Activated naive CD4-positive, alpha-beta T cell treated with anti-CD3 and anti-CD28 coated beads, Interleukin-2, amount 50 U/mL, for 72 hours (primary cell): Measurements from ENCODE around the gene MAPK8IP2. TPM values are rescaled to one million over a fixed set of nuclear protein-coding genes. Genes with fewer than 3 reads are reported as not detected.
"Not testable (repeated sequence)": the region's sequence is repeated elsewhere in the genome, so short reads cannot be mapped to it uniquely, and the experiment has no call there.

Source experiments
- ATAC-seq, 2 donors: fragments of 150-1000 bp; cut with Tn5 transposase; 2 replicates each; pipeline ENCODE4 v1.10.0; 2021; ENCODE audit warnings: mild to moderate bottlenecking in 2 of 2, moderate library complexity in 2 of 2
- DNase-seq, 2 donors: peaks; one replicate each; pipeline ENCODE4 v3.0.0; 2021 to 2022; ENCODE audit warnings: low spot score in 2 of 2
- H3K27ac Mint-ChIP-seq, 2 donors: one replicate each; pipeline ENCODE4 v1.8.0; 2022; ENCODE audit warnings: mild to moderate bottlenecking in 2 of 2, mixed read lengths in 2 of 2
- H3K36me3 Mint-ChIP-seq, 2 donors: one replicate each; pipeline ENCODE4 v1.8.0; 2022; ENCODE audit warnings: mixed read lengths in 2 of 2
- H3K9me3 Mint-ChIP-seq, 2 donors: one replicate each; pipeline ENCODE4 v1.8.0; 2022; ENCODE audit warnings: mixed read lengths in 2 of 2
- total RNA-seq, 2 donors: library from RNA; stranded (reverse); gene quantifications; one replicate each; pipeline ENCODE4 v1.2.3, GENCODE V29; 2022

The MAPK8IP2 gene
- total RNA-seq, 2 donors from 2014 or later, result 0.27 to 0.54 TPM

DNA sequence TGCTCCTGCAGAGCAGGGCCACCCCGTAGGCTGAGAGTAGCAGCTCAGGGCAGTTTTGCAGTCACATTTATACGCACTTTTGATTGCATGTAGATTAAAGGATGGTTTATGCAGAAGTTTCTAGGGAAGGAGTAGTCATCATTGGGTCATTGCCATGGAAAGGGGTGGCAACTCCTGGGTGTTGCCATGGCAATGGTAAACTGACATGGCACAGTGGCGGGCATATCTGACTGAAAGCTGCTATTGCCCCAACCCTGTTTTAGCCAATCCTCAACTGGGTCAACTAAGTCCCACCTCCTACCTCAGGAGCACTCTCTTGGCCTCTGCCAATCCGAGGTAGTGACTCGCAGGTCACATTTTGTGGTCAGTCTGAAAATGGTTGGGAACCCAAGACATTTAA is 29.8 kb downstream of the MAPK8IP2 start:
- Mint-ChIP-seq H3K9me3 (no peaks in the 10 kb centered on the region), H3K36me3 (peaks cover 4 to 10% of the 10 kb centered on the region in 2 donors), H3K27ac (no peak overlapping the region)
- DNase-seq (no peak), ATAC-seq (no peak)

GRCh38 chr22:50633086-50633485 is 32.5 kb downstream of the MAPK8IP2 start:
- Mint-ChIP-seq H3K36me3 (peaks cover 4 to 9% of the 10 kb centered on the region in 2 donors), H3K9me3 (no peaks in the 10 kb centered on the region), H3K27ac (no peak overlapping the region)
- DNase-seq (no peak), ATAC-seq (no peak)

GRCh38 chr22:50633771-50634170 is 33.2 kb downstream of the MAPK8IP2 start:
- Mint-ChIP-seq H3K36me3 (peaks cover 0 to 2% of the 10 kb centered on the region in 2 donors), H3K27ac (no peak overlapping the region), H3K9me3 (no peaks in the 10 kb centered on the region)

DNA sequence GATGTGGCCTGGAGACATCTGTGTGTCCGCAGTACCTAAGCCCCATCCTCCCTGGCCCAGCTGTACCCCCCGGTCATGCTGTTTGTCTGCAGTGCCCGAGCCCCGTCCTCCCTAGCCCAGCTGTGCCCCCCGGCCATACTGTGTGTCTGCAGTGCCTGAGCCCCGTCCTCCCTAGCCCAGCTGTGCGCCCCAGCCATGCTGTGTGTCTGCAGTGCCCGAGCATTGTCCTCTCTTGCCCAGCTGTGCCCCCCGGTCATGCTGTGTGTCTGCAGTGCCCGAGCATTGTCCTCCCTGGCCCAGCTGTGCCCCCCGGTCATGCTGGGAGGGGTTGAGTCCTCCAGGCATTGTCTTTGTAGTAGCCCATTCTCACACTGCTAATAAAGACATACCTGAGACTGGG is 35.0 kb downstream of the MAPK8IP2 start:
- ATAC-seq (no peak), DNase-seq (no peak)
- Mint-ChIP-seq H3K9me3 (no peaks in the 10 kb centered on the region), H3K36me3 (no peaks in the 10 kb centered on the region), H3K27ac (peak overlapping the region in 1 of 2 donors; percentile 62)

More at GRCh38 chr22:50633771-50634170, 33.2 kb downstream of the MAPK8IP2 start:
- ATAC-seq (no peak), DNase-seq (no peak)

DNA sequence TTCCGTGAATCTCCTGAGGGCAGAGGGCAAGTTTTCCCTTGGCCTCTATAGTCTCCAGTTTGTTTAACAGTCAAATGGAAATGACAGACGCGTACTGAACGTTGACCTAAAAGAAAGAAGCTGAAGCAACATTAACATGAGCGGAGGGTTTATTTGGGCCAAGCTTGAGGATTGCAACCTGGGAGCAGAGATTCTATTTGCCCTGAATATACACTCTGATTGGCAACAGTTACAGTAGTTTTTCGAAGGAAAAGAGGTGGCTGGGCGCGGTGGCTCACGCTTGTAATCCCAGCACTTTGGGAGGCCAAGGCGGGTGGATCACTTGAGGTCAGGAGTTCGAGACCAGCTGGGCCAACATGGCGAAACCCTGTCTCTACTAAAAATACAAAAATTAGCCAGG is 39.7 kb downstream of the MAPK8IP2 start:
- H3K27ac Mint-ChIP-seq, H3K36me3 Mint-ChIP-seq, ATAC-seq, DNase-seq, H3K9me3 Mint-ChIP-seq: not testable (repeated sequence)

DNA sequence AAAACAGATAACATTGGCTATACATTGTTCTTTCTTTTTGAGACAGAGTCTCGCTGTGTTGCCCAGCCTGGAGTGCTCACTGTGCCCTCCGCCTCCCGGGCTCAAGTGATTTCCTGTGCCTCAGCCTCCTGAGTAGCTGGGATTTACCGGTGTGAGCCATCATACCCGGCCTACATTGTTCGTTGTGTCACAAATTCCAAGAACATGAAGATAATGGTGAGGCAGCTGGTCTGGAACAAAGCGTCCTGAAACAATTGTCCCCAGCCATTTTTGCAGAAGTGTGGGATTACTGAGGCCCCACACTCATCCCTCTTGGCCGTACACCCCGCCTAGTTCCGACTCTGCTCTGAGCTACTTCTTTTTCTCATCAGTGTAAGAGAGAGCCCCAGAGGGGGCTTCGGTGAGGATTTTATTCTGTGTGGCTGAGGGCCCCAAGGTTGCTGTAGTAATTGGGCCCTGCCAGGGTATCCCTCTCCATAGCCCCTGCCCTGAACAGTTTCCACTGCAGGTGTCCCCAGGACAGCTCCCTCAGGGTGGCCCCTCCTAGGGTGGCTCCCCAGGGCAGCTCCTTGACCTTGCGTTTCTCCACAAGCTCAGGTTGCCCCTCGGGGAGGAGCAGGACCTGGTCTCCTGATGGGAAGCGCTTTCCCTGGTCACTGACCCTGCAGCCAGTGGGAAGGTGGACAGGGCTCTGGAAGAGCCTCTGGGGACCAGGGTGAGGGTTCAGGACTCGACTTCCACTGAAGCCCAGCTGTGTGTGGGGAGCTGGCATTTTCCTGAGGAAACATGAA is 40.5 kb downstream of the MAPK8IP2 start:
- Mint-ChIP-seq H3K27ac (no peak overlapping the region), H3K9me3 (no peaks in the 10 kb centered on the region), H3K36me3 (no peaks in the 10 kb centered on the region)
- ATAC-seq (no peak), DNase-seq (no peak)

DNA sequence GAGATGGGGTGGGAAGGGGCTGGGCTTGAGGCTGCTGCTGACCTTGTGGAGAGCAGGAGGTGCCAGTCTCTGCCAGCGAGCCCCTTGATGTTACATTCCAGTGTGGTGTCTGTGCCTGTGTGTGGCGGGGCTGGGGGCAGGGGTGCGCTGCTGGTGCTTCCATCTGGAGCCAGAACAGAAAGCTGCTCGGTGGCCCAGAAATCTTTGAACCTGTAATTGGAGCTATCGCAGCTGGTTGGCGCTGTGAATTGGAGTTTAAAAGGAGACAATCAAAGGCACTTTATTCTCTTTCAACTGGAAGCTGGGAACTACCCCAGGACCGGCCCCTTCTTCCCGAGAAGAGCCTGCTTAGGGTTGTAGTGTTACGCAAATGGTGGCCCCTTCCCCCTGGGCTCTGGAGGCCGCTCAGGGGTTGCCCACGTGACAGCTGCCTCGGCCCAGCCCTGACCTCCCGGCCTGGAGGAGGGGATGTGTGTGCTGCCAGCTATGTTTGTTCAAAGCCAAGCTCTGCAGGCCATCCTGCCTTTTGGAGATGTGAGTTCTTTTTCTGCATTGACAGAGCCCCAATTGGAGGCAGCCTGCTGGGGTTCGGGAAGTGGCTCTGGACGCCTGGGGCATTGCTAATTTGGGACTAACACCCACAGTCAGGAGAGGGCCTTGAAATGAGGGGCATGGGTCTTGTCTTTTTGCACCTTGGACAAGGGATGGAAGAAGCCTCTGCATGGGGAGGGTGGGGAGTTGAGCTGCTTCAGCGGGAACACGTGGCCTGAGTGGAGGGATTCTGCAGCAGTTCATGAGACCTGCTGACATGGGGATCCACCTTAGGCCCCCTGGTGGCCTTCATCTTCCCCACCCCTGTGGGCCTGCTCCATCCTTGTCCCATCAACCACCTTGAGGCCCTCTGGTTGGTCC is 41.4 kb downstream of the MAPK8IP2 start:
- H3K27ac Mint-ChIP-seq, result no peak overlapping the region

GRCh38 chr22:50643021-50643820 is 42.6 kb downstream of the MAPK8IP2 start:
- H3K36me3 Mint-ChIP-seq, H3K27ac Mint-ChIP-seq, H3K9me3 Mint-ChIP-seq, DNase-seq, ATAC-seq: not testable (repeated sequence)

More for the DNA sequence above, 41.4 kb downstream of the MAPK8IP2 start:
- DNase-seq (no peak), ATAC-seq (no peak)
- H3K36me3 Mint-ChIP-seq, result no peaks in the 10 kb centered on the region
- H3K9me3 Mint-ChIP-seq, result no peaks in the 10 kb centered on the region

DNA sequence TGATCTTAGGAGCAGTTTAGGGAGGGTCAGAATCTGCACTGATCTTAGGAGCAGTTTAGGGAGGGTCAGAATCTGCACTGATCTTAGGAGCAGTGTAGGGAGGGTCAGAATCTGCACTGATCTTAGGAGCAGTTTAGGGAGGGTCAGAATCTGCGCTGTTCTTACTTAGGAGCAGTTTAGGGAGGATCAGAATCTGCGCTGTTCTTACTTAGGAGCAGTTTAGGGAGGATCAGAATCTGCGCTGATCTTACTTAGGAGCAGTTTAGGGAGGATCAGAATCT is 43.2 kb downstream of the MAPK8IP2 start:
- H3K9me3 Mint-ChIP-seq, DNase-seq, ATAC-seq, H3K36me3 Mint-ChIP-seq, H3K27ac Mint-ChIP-seq: not testable (repeated sequence)

DNA sequence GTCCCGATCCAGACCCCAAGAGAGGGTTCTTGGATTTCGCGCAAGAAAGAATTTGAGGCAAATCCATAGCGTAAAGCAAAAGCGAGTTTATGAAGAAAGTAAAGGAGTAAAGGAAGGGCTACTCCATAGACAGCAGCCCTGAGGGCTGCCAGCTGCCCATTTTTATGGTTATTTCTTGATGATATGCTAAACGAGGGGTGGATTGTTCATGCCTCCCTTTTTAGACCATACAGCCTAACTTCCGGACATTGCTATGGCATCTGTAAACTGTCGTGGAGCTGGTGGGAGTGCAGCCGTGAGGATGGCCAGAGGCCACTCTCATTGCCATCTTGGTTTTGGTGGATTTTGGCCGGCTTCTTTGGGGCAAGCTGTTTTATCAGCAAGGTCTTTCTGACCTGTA is 52.7 kb downstream of the MAPK8IP2 start:
- ATAC-seq (no peak), DNase-seq (no peak)
- no peaks in the 10 kb centered on the region for H3K36me3 Mint-ChIP-seq
- no peak overlapping the region for H3K27ac Mint-ChIP-seq
- peaks cover 0 to 4% of the 10 kb centered on the region in 2 donors for H3K9me3 Mint-ChIP-seq

- H3K36me3 Mint-ChIP-seq, ATAC-seq, H3K9me3 Mint-ChIP-seq, DNase-seq, H3K27ac Mint-ChIP-seq: not testable (repeated sequence)
Measured at GRCh38 chr22:50654664-50655063, 54.1 kb downstream of the MAPK8IP2 start.

- DNase-seq, result no peak
- Mint-ChIP-seq H3K36me3 (no peaks in the 10 kb centered on the region), H3K27ac (no peak overlapping the region), H3K9me3 (no peaks in the 10 kb centered on the region)
- no peak for ATAC-seq
Measured at GRCh38 chr22:50656122-50657070, 55.8 kb downstream of the MAPK8IP2 start.

DNA sequence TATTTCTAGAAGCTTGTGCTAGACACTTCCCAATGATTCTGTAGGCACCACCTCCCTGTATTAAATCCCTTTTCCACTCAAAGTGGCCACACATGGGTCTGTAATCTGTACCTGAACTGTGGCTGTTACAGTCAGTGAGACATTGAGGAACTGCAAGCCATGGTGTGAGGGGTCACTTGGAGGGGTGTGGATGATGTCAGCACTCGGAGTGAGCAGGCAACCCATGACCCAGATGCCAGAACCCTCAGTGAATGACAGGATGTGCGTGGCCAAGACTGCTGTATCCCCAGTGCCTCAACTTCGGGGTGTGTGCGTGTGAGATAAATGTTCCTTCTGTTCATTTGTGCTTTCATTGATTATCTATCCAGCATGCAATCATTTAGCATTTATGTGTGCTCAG is 57.3 kb downstream of the MAPK8IP2 start:
- H3K27ac Mint-ChIP-seq, result peak overlapping the region in 1 of 2 donors; percentile 50
- DNase-seq, result no peak
- no peaks in the 10 kb centered on the region for H3K36me3 Mint-ChIP-seq
- no peak for ATAC-seq
- no peaks in the 10 kb centered on the region for H3K9me3 Mint-ChIP-seq

DNA sequence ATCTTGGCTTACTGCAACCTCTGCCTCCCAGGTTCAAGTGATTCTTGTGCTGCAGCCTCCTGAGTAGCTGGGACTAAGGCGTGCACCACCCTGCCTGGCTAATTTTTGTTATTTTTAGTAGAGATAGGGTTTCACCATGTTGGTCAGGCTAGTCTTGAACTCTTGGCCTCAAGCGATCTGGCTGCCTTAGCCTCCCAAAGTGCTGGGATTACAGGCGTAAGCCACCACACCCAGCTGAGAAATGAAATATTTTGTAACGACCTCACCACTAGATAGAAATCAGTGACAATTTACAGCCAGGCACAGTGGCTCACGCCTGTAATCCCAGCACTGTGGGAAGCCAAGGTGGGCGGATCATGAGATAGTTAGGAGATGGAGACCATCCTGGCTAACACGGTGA is 59.1 kb downstream of the MAPK8IP2 start:
- ATAC-seq, H3K27ac Mint-ChIP-seq, DNase-seq, H3K9me3 Mint-ChIP-seq, H3K36me3 Mint-ChIP-seq: not testable (repeated sequence)

DNA sequence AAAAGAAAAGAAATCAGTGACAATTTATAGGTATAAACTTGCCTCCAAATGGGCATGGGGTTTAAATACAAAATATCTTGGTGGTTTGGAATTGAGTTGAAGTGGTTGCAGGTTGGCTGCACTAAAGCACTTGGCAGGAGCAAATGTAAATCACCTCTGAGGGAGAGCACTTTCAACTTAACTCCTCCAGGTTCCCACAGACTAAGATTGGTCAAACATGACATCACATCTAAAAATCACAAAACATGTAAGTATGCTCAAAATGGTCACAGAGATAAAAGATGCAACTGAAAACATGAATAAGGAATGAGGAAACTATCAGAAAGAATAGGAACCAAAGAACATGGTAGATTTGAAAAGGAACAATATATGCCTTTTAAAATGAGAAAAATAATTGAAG is 59.7 kb downstream of the MAPK8IP2 start:
- Mint-ChIP-seq H3K9me3 (no peaks in the 10 kb centered on the region), H3K36me3 (no peaks in the 10 kb centered on the region), H3K27ac (no peak overlapping the region)
- DNase-seq, result no peak
- ATAC-seq, result no peak
